NT2/D1 (cell line): ENCODE measurements around the gene NCKAP1.

ENCODE experiments used
- SUZ12 ChIP-seq: IDR thresholded peaks from 2 replicates; pipeline ENCODE4 v1.6.1; 2011; ENCODE audit not compliant: insufficient read length, insufficient read depth; ENCODE audit errors: extremely low read depth
- YY1 ChIP-seq: IDR thresholded peaks from 2 replicates; pipeline ENCODE4 v1.6.1; 2011; ENCODE audit not compliant: insufficient read length, insufficient read depth
- ZNF274 ChIP-seq: IDR thresholded peaks from 2 replicates; pipeline ENCODE4 v1.6.1; 2011; ENCODE audit warnings: mild to moderate bottlenecking, low read depth, low read length

GRCh38 chr2:183035298-183035953 is 2.8 kb downstream of the NCKAP1 start:
- TF ChIP-seq YY1 (no peak), ZNF274 (no peak), SUZ12 (no peak)
